WTC11 (cell line): ENCODE measurements around the gene SELENOS. TPM values are rescaled to one million over a fixed set of nuclear protein-coding genes. Genes with fewer than 3 reads are reported as not detected.

Source experiments
- ARID4B ChIP-seq: sonication (generic); formaldehyde crosslinking; IDR thresholded peaks from 2 replicates; pipeline ENCODE4 v1.8.0; 2023; ENCODE audit warnings: missing genetic modification reagents, mild to moderate bottlenecking, borderline replicate concordance
- ATF2 ChIP-seq: sonication (generic); formaldehyde crosslinking; IDR thresholded peaks from 2 replicates; pipeline ENCODE4 v1.8.1; 2022; ENCODE audit warnings: low read depth, missing genetic modification reagents, borderline replicate concordance
- CTCF ChIP-seq: fragments of 200-600 bp; IDR thresholded peaks from 2 replicates; pipeline ENCODE4 v1.8.0; 2022; ENCODE audit warnings: antibody characterized with exemption
- ERG ChIP-seq: fragments of 250-450 bp; sonication (Bioruptor Pico); IDR thresholded peaks from 2 replicates; pipeline ENCODE4 v1.8.0; 2021; ENCODE audit warnings: mild to moderate bottlenecking
- ESRRA ChIP-seq: sonication (generic); formaldehyde crosslinking; IDR thresholded peaks from 2 replicates; pipeline ENCODE4 v1.8.1; 2022; ENCODE audit warnings: mild to moderate bottlenecking, missing genetic modification reagents, borderline replicate concordance
- ETV6 ChIP-seq: sonication (generic); formaldehyde crosslinking; IDR thresholded peaks from 2 replicates; pipeline ENCODE4 v1.8.1; 2022; ENCODE audit warnings: mild to moderate bottlenecking, missing genetic modification reagents
- FOXK1 ChIP-seq: sonication (generic); formaldehyde crosslinking; IDR thresholded peaks from 2 replicates; pipeline ENCODE4 v1.8.0; 2022; ENCODE audit warnings: mild to moderate bottlenecking, moderate library complexity, missing genetic modification reagents
- FOXP1 ChIP-seq: sonication (generic); formaldehyde crosslinking; IDR thresholded peaks from 2 replicates; pipeline ENCODE4 v1.8.0; 2022; ENCODE audit warnings: missing genetic modification reagents, mild to moderate bottlenecking, moderate library complexity, borderline replicate concordance
- IRF2 ChIP-seq: sonication (generic); formaldehyde crosslinking; IDR thresholded peaks from 2 replicates; pipeline ENCODE4 v1.8.0; 2022; ENCODE audit warnings: low read depth, missing genetic modification reagents, borderline replicate concordance
- NFE2L1 ChIP-seq: sonication (generic); formaldehyde crosslinking; IDR thresholded peaks from 2 replicates; pipeline ENCODE4 v1.8.1; 2023; ENCODE audit warnings: missing genetic modification reagents
- RORB ChIP-seq: fragments of 250-450 bp; sonication (Bioruptor Pico); IDR thresholded peaks from 2 replicates; pipeline ENCODE4 v1.9.0; 2021; ENCODE audit warnings: mild to moderate bottlenecking
- SOX15 ChIP-seq: fragments of 250-450 bp; sonication (Bioruptor Pico); IDR thresholded peaks from 2 replicates; pipeline ENCODE4 v1.9.0; 2021; ENCODE audit warnings: mild to moderate bottlenecking
- TEAD1 ChIP-seq: sonication (generic); formaldehyde crosslinking; IDR thresholded peaks from 2 replicates; pipeline ENCODE4 v1.8.0; 2022; ENCODE audit warnings: mild to moderate bottlenecking, missing genetic modification reagents
- TEAD4 ChIP-seq: sonication (generic); formaldehyde crosslinking; IDR thresholded peaks from 2 replicates; pipeline ENCODE4 v1.8.0; 2022; ENCODE audit warnings: mild to moderate bottlenecking, missing genetic modification reagents
- ZBTB21 ChIP-seq: sonication (generic); formaldehyde crosslinking; IDR thresholded peaks from 2 replicates; pipeline ENCODE4 v1.8.1; 2023; ENCODE audit warnings: mild to moderate bottlenecking, missing genetic modification reagents, borderline replicate concordance
- ZNF263 ChIP-seq: sonication (generic); formaldehyde crosslinking; IDR thresholded peaks from 2 replicates; pipeline ENCODE4 v1.8.1; 2022; ENCODE audit warnings: low read depth, mild to moderate bottlenecking, moderate library complexity, missing genetic modification reagents
- ZNF425 ChIP-seq: fragments of 250-450 bp; sonication (Bioruptor Pico); conservative IDR thresholded peaks from 2 replicates; pipeline ENCODE4 v1.9.0; 2021; ENCODE audit warnings: mild to moderate bottlenecking
- ZNF532 ChIP-seq: fragments of 250-450 bp; sonication (Bioruptor Pico); IDR thresholded peaks from 2 replicates; pipeline ENCODE4 v1.9.0; 2021; ENCODE audit warnings: mild to moderate bottlenecking, borderline replicate concordance
- total RNA-seq: library from RNA; stranded (reverse); gene quantifications from 3 replicates; pipeline ENCODE4 v1.2.3, GENCODE V29; 2021
- TF ChIP-seq, protein P1 (sequence below): fragments of 250-450 bp; sonication (Bioruptor Pico); IDR thresholded peaks from 2 replicates; pipeline ENCODE4 v1.9.0; 2021; ENCODE audit warnings: moderate library complexity, mild to moderate bottlenecking, inconsistent platforms, borderline replicate concordance
- TF ChIP-seq, protein P2 (sequence below): sonication (generic); formaldehyde crosslinking; IDR thresholded peaks from 2 replicates; pipeline ENCODE4 v1.8.0; 2022; ENCODE audit warnings: mild to moderate bottlenecking, missing genetic modification reagents

SELENOS gene
- total RNA-seq, 1 experiment from 2014 or later, result 43.8 TPM

DNA sequence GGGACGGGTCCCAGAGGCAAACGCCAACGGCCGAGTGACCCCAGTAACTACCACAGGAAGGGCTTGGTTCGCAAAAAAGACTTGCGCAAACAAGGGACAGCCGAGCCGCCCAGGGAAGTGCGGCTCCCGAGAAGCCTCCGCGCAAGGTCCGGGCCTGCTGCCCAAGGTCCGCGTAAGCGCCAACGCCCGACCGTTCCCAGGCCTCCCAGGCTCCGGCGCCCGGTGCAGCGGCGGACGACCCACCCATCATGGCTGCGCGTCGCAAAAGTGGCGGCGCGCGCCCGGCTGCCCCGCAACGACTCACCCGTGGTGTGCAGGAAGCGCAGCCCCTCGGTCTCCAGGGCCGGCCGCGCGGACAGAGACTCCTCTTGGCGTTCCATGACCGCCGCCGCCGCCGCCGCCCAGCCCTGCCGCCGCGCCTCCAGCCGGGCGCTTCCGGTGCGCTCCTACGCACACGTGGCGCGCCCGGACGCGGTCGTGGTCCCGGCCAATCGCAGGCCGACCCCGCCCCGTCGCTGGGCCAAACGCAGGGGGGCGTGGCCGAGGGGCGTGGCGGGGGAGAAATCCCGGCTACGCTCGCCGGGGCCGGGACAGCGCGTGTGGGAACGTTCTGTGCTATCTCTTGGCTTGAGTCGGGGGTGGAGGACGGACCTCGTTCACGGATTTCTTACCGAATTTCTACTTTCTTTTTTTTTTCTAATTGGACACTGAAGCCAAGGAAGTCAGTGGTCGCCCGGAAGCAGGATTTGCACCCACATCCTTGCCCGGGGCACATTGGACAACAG is at the start of gene SELENOS (continued):
- TF ChIP-seq ZNF425 (CRISPR knock-in tag) (no peak), ERG (CRISPR knock-in tag) (no peak), RORB (CRISPR knock-in tag) (no peak), ZNF532 (CRISPR knock-in tag) (no peak), ZBTB21 (no peak), ESRRA (peak; percentile 66), FOXP1 (peak; percentile 73; the same call in 1 of the 2 replicates), SOX15 (no peak), FOXK1 (CRISPR knock-in tag) (peak; percentile 88), NFE2L1 (CRISPR knock-in tag) (no peak), ARID4B (CRISPR knock-in tag) (peak; percentile 77; the same call in 1 of the 2 replicates), CTCF (no peak), TEAD4 (CRISPR knock-in tag) (no peak), ATF2 (no peak), IRF2 (CRISPR knock-in tag) (no peak), ZNF263 (CRISPR knock-in tag) (no peak), TEAD1 (CRISPR knock-in tag) (peak; percentile 89), ETV6 (CRISPR knock-in tag) (0 out of 2 replicates have a peak, but pooled peaks have one; percentile 71)
- TF ChIP-seq, protein P1, sequence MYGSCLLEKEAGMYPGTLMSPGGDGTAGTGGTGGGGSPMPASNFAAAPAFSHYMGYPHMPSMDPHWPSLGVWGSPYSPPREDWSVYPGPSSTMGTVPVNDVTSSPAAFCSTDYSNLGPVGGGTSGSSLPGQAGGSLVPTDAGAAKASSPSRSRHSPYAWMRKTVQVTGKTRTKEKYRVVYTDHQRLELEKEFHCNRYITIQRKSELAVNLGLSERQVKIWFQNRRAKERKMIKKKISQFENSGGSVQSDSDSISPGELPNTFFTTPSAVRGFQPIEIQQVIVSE (CRISPR knock-in tag), result no peak
- TF ChIP-seq, protein P2, sequence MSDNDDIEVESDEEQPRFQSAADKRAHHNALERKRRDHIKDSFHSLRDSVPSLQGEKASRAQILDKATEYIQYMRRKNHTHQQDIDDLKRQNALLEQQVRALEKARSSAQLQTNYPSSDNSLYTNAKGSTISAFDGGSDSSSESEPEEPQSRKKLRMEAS (CRISPR knock-in tag), result peak; percentile 62; the same call in 1 of the 2 replicates
